ENCODE results near the gene PRSS48.

DNA sequence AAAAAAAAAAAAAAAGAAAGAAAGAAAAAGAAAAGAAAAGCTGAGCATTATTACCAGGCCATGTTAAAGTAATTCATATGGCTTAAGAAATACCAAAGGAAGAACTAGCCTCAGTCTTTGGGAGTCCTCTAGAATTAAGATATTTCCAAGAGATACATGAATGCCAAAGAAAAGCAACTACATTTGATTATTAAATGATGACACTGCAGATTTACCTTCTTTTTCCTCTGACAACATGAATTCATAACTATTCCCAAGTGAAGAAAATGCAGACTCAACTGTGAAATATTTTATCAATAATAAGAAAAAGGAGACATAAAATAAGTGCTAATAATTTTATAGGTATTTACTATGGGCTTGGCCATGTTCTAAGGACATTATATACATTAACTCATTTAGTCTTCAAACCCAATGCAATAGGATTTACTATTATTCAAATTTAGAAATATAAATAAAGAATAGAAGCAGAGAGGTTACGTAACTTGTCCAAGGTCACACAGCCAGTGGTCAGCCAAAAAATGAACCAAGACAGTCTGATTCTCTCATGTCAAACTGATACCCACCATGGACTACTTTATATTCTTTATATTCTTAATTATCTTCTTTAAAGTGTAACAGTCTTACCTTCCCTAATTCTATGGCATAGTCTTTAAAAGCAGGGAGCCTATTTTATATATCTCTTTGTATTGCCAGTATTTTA is 41.5 kb downstream of the PRSS48 start:
- TF ChIP-seq, protein P1, sequence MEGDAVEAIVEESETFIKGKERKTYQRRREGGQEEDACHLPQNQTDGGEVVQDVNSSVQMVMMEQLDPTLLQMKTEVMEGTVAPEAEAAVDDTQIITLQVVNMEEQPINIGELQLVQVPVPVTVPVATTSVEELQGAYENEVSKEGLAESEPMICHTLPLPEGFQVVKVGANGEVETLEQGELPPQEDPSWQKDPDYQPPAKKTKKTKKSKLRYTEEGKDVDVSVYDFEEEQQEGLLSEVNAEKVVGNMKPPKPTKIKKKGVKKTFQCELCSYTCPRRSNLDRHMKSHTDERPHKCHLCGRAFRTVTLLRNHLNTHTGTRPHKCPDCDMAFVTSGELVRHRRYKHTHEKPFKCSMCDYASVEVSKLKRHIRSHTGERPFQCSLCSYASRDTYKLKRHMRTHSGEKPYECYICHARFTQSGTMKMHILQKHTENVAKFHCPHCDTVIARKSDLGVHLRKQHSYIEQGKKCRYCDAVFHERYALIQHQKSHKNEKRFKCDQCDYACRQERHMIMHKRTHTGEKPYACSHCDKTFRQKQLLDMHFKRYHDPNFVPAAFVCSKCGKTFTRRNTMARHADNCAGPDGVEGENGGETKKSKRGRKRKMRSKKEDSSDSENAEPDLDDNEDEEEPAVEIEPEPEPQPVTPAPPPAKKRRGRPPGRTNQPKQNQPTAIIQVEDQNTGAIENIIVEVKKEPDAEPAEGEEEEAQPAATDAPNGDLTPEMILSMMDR (IDR thresholded peaks at IDR 0.05 in 8 of 11, conservative IDR thresholded peaks at IDR 0.05 in 3 of 11) = no peak
- TF ChIP-seq POLR2AphosphoS5 (IDR thresholded peaks at IDR 0.05) = no peak

Data from spleen (tissue), 7 donors.